Measurements from ENCODE around the gene CUZD1. TPM values are rescaled to one million over a fixed set of nuclear protein-coding genes. Genes with fewer than 3 reads are reported as not detected.

The CUZD1 gene
- total RNA-seq, 1 experiment from 2014 or later, result 1.4 TPM

- DNase-seq (ENCODE audit: low read depth), result no peak
Observed at GRCh38 chr10:122856902-122857301, 11.2 kb upstream of the CUZD1 start.

GRCh38 chr10:122855745-122856144, 10.1 kb upstream of the CUZD1 start:
- no peak for DNase-seq (ENCODE audit: low read depth)

- peak; percentile 78 for DNase-seq (ENCODE audit: low read depth)
Observed at GRCh38 chr10:122854648-122855047, 9.0 kb upstream of the CUZD1 start.

- no peak for DNase-seq (ENCODE audit: low read depth)
Observed at GRCh38 chr10:122853665-122854313, 8.1 kb upstream of the CUZD1 start.

GRCh38 chr10:122852261-122852660, 6.6 kb upstream of the CUZD1 start:
- peak; percentile 64 for DNase-seq (ENCODE audit: low read depth)

- peak; percentile 22 for DNase-seq (ENCODE audit: low read depth)
Observed at GRCh38 chr10:122850705-122851640, 5.3 kb upstream of the CUZD1 start.

GRCh38 chr10:122849900-122850605, 4.4 kb upstream of the CUZD1 start:
- DNase-seq (ENCODE audit: low read depth), result peak; percentile 17

- no peak for DNase-seq (ENCODE audit: low read depth)
Observed at GRCh38 chr10:122849090-122849489, 3.4 kb upstream of the CUZD1 start.

GRCh38 chr10:122847782-122848604, 2.3 kb upstream of the CUZD1 start:
- DNase-seq (ENCODE audit: low read depth), result peak; percentile 19

- no peak for DNase-seq (ENCODE audit: low read depth)
Observed at GRCh38 chr10:122844146-122844545, 1.5 kb downstream of the CUZD1 start.

- DNase-seq (ENCODE audit: low read depth), result no peak
Observed at GRCh38 chr10:122841569-122841968, 4.1 kb downstream of the CUZD1 start.

GRCh38 chr10:122839505-122839904, 6.2 kb downstream of the CUZD1 start:
- DNase-seq (ENCODE audit: low read depth), result no peak

- no peak for DNase-seq (ENCODE audit: low read depth)
Observed at GRCh38 chr10:122838880-122839279, 6.8 kb downstream of the CUZD1 start.

- no peak for DNase-seq (ENCODE audit: low read depth)
Observed at GRCh38 chr10:122835908-122836307, 9.7 kb downstream of the CUZD1 start.

GRCh38 chr10:122830965-122831353, 14.7 kb downstream of the CUZD1 start:
- DNase-seq (ENCODE audit: low read depth), result no peak

GRCh38 chr10:122830273-122830964, 15.2 kb downstream of the CUZD1 start:
- DNase-seq (ENCODE audit: low read depth), result no peak

GRCh38 chr10:122829454-122829853, 16.2 kb downstream of the CUZD1 start:
- no peak for DNase-seq (ENCODE audit: low read depth)

GRCh38 chr10:122828716-122829255, 16.9 kb downstream of the CUZD1 start:
- no peak for DNase-seq (ENCODE audit: low read depth)

- no peak for DNase-seq (ENCODE audit: low read depth)
Observed at GRCh38 chr10:122827302-122827701, 18.4 kb downstream of the CUZD1 start.

- DNase-seq (ENCODE audit: low read depth), result no peak
Observed at GRCh38 chr10:122822973-122823690, 22.5 kb downstream of the CUZD1 start.
